ENCODE data around the gene SRSF1.

Gene SRSF1

GRCh38 chr17:57982452-57983170, 24.4 kb downstream of the SRSF1 start:
- no peak overlapping the region for H3K9ac ChIP-seq (ENCODE audit: low read length)
- no peak overlapping the region for H3K4me3 ChIP-seq (ENCODE audit: low read length)
- no peak overlapping the region for H3K4me2 ChIP-seq (ENCODE audit: low read length)
- no peaks in the 10 kb centered on the region for H3K9me3 ChIP-seq (ENCODE audit: insufficient read depth, low read length)
- no peaks in the 10 kb centered on the region for H3K27me3 ChIP-seq (ENCODE audit: low read depth, low read length)
- no peak overlapping the region for H2AFZ ChIP-seq (ENCODE audit: low read depth, low read length)
- H3K27ac ChIP-seq (ENCODE audit: low read length), result no peak overlapping the region
- H3K4me1 ChIP-seq (ENCODE audit: low read length), result peaks cover 12% of the 10 kb centered on the region
- H3K36me3 ChIP-seq (replicated peaks; ENCODE audit: low read depth, low read length), result peaks cover 42% of the 10 kb centered on the region
- H3K79me2 ChIP-seq (ENCODE audit: low read length), result peaks cover 55% of the 10 kb centered on the region
- H4K20me1 ChIP-seq (ENCODE audit: insufficient read depth, low read length), result peaks cover 53% of the 10 kb centered on the region
- TF ChIP-seq EZH2phosphoT487 (IDR thresholded peaks at IDR 0.05; ENCODE audit: low read depth), result no peak
- no peak for TF ChIP-seq CTCF (IDR thresholded peaks at IDR 0.05; ENCODE audit: low read depth, low read length)

- Histone ChIP-seq H2AFZ (ENCODE audit: low read depth, low read length) (no peak overlapping the region), H3K9me3 (ENCODE audit: insufficient read depth, low read length) (no peaks in the 10 kb centered on the region), H3K36me3 (replicated peaks; ENCODE audit: low read depth, low read length) (peaks cover 59% of the 10 kb centered on the region), H4K20me1 (ENCODE audit: insufficient read depth, low read length) (peaks cover 41% of the 10 kb centered on the region), H3K4me2 (ENCODE audit: low read length) (no peak overlapping the region), H3K79me2 (ENCODE audit: low read length) (peaks cover 35% of the 10 kb centered on the region), H3K27ac (ENCODE audit: low read length) (no peak overlapping the region), H3K9ac (ENCODE audit: low read length) (no peak overlapping the region), H3K4me1 (ENCODE audit: low read length) (0 out of 2 replicates have a peak, but pooled peaks cover under 1% of the 10 kb centered on the region), H3K27me3 (ENCODE audit: low read depth, low read length) (no peaks in the 10 kb centered on the region), H3K4me3 (ENCODE audit: low read length) (no peak overlapping the region)
- TF ChIP-seq CTCF (IDR thresholded peaks at IDR 0.05; ENCODE audit: low read depth, low read length) (no peak), EZH2phosphoT487 (IDR thresholded peaks at IDR 0.05; ENCODE audit: low read depth) (no peak)
Measured at GRCh38 chr17:57980522-57980921, 26.5 kb downstream of the SRSF1 start.

GRCh38 chr17:57979076-57979475, 28.0 kb downstream of the SRSF1 start:
- TF ChIP-seq EZH2phosphoT487 (IDR thresholded peaks at IDR 0.05; ENCODE audit: low read depth), result no peak
- Histone ChIP-seq H3K4me1 (ENCODE audit: low read length) (no peaks in the 10 kb centered on the region), H3K36me3 (replicated peaks; ENCODE audit: low read depth, low read length) (peaks cover 62% of the 10 kb centered on the region)

GRCh38 chr17:57976594-57976993, 30.5 kb downstream of the SRSF1 start:
- Histone ChIP-seq H3K27me3 (ENCODE audit: low read depth, low read length) (no peaks in the 10 kb centered on the region), H3K79me2 (ENCODE audit: low read length) (0 out of 2 replicates have a peak, but pooled peaks cover under 1% of the 10 kb centered on the region), H3K4me2 (ENCODE audit: low read length) (no peak overlapping the region), H3K9me3 (ENCODE audit: insufficient read depth, low read length) (no peaks in the 10 kb centered on the region), H4K20me1 (ENCODE audit: insufficient read depth, low read length) (0 out of 2 replicates have a peak, but pooled peaks cover 6% of the 10 kb centered on the region), H3K9ac (ENCODE audit: low read length) (no peak overlapping the region), H3K4me1 (ENCODE audit: low read length) (no peaks in the 10 kb centered on the region), H3K36me3 (replicated peaks; ENCODE audit: low read depth, low read length) (peaks cover 55% of the 10 kb centered on the region), H3K4me3 (ENCODE audit: low read length) (no peak overlapping the region), H2AFZ (ENCODE audit: low read depth, low read length) (no peak overlapping the region), H3K27ac (ENCODE audit: low read length) (no peak overlapping the region)
- no peak for TF ChIP-seq CTCF (IDR thresholded peaks at IDR 0.05; ENCODE audit: low read depth, low read length)
- TF ChIP-seq EZH2phosphoT487 (IDR thresholded peaks at IDR 0.05; ENCODE audit: low read depth), result no peak

More at GRCh38 chr17:57979076-57979475, 28.0 kb downstream of the SRSF1 start:
- peaks cover 21% of the 10 kb centered on the region for H3K79me2 ChIP-seq (ENCODE audit: low read length)
- H3K9me3 ChIP-seq (ENCODE audit: insufficient read depth, low read length), result no peaks in the 10 kb centered on the region
- peaks cover 30% of the 10 kb centered on the region for H4K20me1 ChIP-seq (ENCODE audit: insufficient read depth, low read length)
- H3K27ac ChIP-seq (ENCODE audit: low read length), result no peak overlapping the region
- no peak overlapping the region for H3K9ac ChIP-seq (ENCODE audit: low read length)
- H3K27me3 ChIP-seq (ENCODE audit: low read depth, low read length), result no peaks in the 10 kb centered on the region
- no peak overlapping the region for H3K4me3 ChIP-seq (ENCODE audit: low read length)
- no peak overlapping the region for H3K4me2 ChIP-seq (ENCODE audit: low read length)
- H2AFZ ChIP-seq (ENCODE audit: low read depth, low read length), result no peak overlapping the region
